OCI-LY3 (cell line): Measurements from ENCODE around the gene PDGFRA.

ENCODE experiments used
- EZH2phosphoT487 ChIP-seq: fragments of 200-600 bp; shearing (Covaris generic); IDR thresholded peaks from 2 replicates; pipeline ENCODE4 v1.6.1; 2018; ENCODE audit warnings: antibody characterized with exemption, mixed run types, low read depth
- TF ChIP-seq, protein P1 (sequence below): fragments of 200-600, 300-600 bp; sonication (generic); IDR thresholded peaks from 2 replicates; pipeline ENCODE4 v1.5.1; 2014; ENCODE audit warnings: antibody characterized with exemption, low read length, low read depth

DNA sequence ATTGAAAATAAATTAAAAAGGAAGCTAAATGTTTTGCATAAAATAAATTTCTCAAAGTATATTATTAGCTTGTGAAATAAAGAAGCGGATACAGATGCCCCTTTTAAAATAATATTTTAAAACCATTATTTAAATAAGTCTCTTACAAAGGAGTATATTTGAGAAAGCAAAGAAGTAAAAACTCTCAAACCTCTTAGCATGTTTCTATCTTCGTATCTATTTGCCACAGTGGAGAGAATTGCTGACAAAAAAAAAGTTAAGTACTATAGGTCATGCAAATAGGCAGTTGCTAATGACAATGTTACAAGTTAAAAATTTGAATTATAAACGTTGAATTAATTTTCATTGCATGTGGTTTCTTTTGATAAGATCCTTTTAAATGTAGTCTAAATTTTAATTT lies 44.5 kb upstream of the PDGFRA start:
- TF ChIP-seq, protein P1, sequence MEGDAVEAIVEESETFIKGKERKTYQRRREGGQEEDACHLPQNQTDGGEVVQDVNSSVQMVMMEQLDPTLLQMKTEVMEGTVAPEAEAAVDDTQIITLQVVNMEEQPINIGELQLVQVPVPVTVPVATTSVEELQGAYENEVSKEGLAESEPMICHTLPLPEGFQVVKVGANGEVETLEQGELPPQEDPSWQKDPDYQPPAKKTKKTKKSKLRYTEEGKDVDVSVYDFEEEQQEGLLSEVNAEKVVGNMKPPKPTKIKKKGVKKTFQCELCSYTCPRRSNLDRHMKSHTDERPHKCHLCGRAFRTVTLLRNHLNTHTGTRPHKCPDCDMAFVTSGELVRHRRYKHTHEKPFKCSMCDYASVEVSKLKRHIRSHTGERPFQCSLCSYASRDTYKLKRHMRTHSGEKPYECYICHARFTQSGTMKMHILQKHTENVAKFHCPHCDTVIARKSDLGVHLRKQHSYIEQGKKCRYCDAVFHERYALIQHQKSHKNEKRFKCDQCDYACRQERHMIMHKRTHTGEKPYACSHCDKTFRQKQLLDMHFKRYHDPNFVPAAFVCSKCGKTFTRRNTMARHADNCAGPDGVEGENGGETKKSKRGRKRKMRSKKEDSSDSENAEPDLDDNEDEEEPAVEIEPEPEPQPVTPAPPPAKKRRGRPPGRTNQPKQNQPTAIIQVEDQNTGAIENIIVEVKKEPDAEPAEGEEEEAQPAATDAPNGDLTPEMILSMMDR: no peak
- no peak for TF ChIP-seq EZH2phosphoT487
